ENCODE data around the gene TRIM54. TPM values are rescaled to one million over a fixed set of nuclear protein-coding genes. Genes with fewer than 3 reads are reported as not detected.

The TRIM54 gene
- total and polyA plus RNA-seq, 2 donors (not counting 3 experiments of a cell fraction or from before 2014, with no cell fraction given): 0.51 to 1.7 TPM

- DNase-seq (ENCODE audit: low read depth, low spot score) (no peak), FAIRE-seq (no peak)
- TF ChIP-seq GATA2 (IDR thresholded peaks at IDR 0.05; ENCODE audit: insufficient read depth, insufficient read length, low read depth, low read length) (no peak), FOS (IDR thresholded peaks at IDR 0.05; ENCODE audit: borderline replicate concordance, insufficient read depth, low read length) (no peak), POLR2A (IDR thresholded peaks at IDR 0.05; ENCODE audit: low read depth, low read length) (no peak), POLR2AphosphoS5 (IDR thresholded peaks at IDR 0.05; ENCODE audit: insufficient read depth, low read depth, low read length) (no peak), MYC (IDR thresholded peaks at IDR 0.05; ENCODE audit: low read depth, low read length) (no peak)
- Histone ChIP-seq H3K36me3 (ENCODE audit: control insufficient read depth in 2 of 2, extremely low read depth in 1 of 2, insufficient read depth in 2 of 2, low read length in 2 of 2) (no peaks in the 10 kb centered on the region), H3K4me2 (ENCODE audit: insufficient read depth, low read length) (no peak overlapping the region), H3K27ac (ENCODE audit: insufficient read depth, low read depth, low read length) (no peak overlapping the region), H4K20me1 (replicated peaks; ENCODE audit: control insufficient read depth, extremely low read depth, insufficient read depth, low read length) (peaks cover 3% of the 10 kb centered on the region), H3K9me1 (replicated peaks; ENCODE audit: control insufficient read depth, extremely low read depth, insufficient read depth, low read length) (no peaks in the 10 kb centered on the region), H3K9ac (replicated peaks; ENCODE audit: extremely low read depth, insufficient read depth, low read length) (no peak overlapping the region), H3K79me2 (ENCODE audit: control insufficient read depth, insufficient read depth, low read length) (peaks cover 85% of the 10 kb centered on the region), H3K4me1 (ENCODE audit: control insufficient read depth, extremely low read depth, insufficient read depth, low read length) (peaks cover 3% of the 10 kb centered on the region), H3K9me3 (replicated peaks; ENCODE audit: control insufficient read depth, insufficient read depth, low read length) (no peaks in the 10 kb centered on the region), H2AFZ (ENCODE audit: low read depth, low read length) (no peak overlapping the region), H3K27me3 (ENCODE audit: control insufficient read depth in 2 of 2, insufficient read depth in 2 of 2, low read length in 2 of 2) (no peaks in the 10 kb centered on the region), H3K4me3 (replicated peaks in 1 of 3; ENCODE audit: insufficient read depth in 1 of 3, low read depth in 1 of 3, low read length in 3 of 3) (no peak overlapping the region)
- dilution Hi-C loops (cut with MboI; ENCODE audit: extremely low pct_ligation_motif_present, low sequenced_read_pairs) (no loop called here), intact Hi-C loops (cut with micrococcal nuclease) (no loop called here)
- POLR2A ChIA-PET: no interaction called here
- CTCF ChIA-PET: no interaction called here
- no TSS peak for BruUV-seq (replicated peaks)
Measured at GRCh38 chr2:27350106-27350693, 68.0 kb downstream of the TRIM54 start.

DNA sequence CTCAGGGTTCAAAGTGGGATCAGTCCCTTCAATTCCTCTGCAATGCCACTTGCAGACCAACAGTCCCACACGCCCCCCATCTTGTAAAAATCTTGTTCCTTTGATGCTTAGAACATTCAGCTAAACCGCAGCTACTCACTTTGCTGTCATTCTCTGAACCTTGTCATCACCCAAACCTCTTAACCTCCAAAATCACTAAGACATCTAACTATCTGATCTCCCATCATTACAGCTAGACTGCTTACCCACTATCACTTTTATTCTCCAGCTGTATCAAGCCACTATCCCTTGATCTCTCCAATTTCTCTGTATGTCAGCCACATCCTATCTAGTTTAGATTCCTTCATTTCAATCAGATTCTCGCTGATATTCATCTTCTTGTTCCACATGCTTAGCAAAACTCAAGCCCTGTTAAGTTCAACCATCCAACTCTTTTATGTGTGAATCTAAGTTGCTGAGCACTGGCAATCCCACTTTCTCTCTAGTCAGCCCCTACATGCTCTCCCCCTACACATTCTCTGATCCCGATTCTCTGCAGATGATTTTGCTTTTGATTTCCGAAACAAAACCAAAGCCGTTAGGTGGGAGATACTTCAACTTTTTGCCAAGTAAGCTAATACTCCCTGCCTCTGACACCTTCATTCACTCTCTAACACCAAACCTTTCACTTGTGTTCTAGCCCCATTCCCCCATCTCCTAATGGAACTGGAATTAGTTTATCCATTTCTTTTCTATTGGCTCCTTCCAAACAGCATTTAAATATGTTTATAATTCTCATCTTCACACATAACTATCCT, 69.8 kb downstream of the TRIM54 start:
- dilution Hi-C loops (cut with MboI; ENCODE audit: extremely low pct_ligation_motif_present, low sequenced_read_pairs) (no loop called here), intact Hi-C loops (cut with micrococcal nuclease) (no loop called here)
- Histone ChIP-seq H3K4me3 (replicated peaks in 1 of 3; ENCODE audit: insufficient read depth in 1 of 3, low read depth in 1 of 3, low read length in 3 of 3) (no peak overlapping the region), H3K4me1 (ENCODE audit: control insufficient read depth, extremely low read depth, insufficient read depth, low read length) (peaks cover 10% of the 10 kb centered on the region), H2AFZ (ENCODE audit: low read depth, low read length) (no peak overlapping the region), H3K4me2 (ENCODE audit: insufficient read depth, low read length) (no peak overlapping the region), H3K36me3 (ENCODE audit: control insufficient read depth in 2 of 2, extremely low read depth in 1 of 2, insufficient read depth in 2 of 2, low read length in 2 of 2) (no peaks in the 10 kb centered on the region), H3K9ac (replicated peaks; ENCODE audit: extremely low read depth, insufficient read depth, low read length) (no peak overlapping the region), H3K9me1 (replicated peaks; ENCODE audit: control insufficient read depth, extremely low read depth, insufficient read depth, low read length) (no peaks in the 10 kb centered on the region), H4K20me1 (replicated peaks; ENCODE audit: control insufficient read depth, extremely low read depth, insufficient read depth, low read length) (peaks cover 3% of the 10 kb centered on the region), H3K9me3 (replicated peaks; ENCODE audit: control insufficient read depth, insufficient read depth, low read length) (no peaks in the 10 kb centered on the region), H3K79me2 (ENCODE audit: control insufficient read depth, insufficient read depth, low read length) (peaks cover 81% of the 10 kb centered on the region), H3K27me3 (ENCODE audit: control insufficient read depth in 2 of 2, insufficient read depth in 2 of 2, low read length in 2 of 2) (no peaks in the 10 kb centered on the region), H3K27ac (ENCODE audit: insufficient read depth, low read depth, low read length) (no peak overlapping the region)
- FAIRE-seq: no peak
- TF ChIP-seq EZH2 (IDR thresholded peaks at IDR 0.05; ENCODE audit: borderline replicate concordance, low read depth, low read length, severe bottlenecking) (no peak), MAX (IDR thresholded peaks at IDR 0.05; ENCODE audit: insufficient read depth, insufficient read length) (no peak), FOS (IDR thresholded peaks at IDR 0.05; ENCODE audit: borderline replicate concordance, insufficient read depth, low read length) (no peak), MYC (IDR thresholded peaks at IDR 0.05; ENCODE audit: low read depth, low read length) (no peak), POLR2AphosphoS5 (IDR thresholded peaks at IDR 0.05; ENCODE audit: insufficient read depth, low read depth, low read length) (no peak), JUN (IDR thresholded peaks at IDR 0.05; ENCODE audit: borderline replicate concordance, insufficient read depth, insufficient read length, low read depth) (no peak), CTCF (IDR thresholded peaks at IDR 0.05; ENCODE audit: extremely low read depth in 1 of 2, insufficient read depth in 1 of 2, low read depth in 1 of 2, low read length in 2 of 2) (no peak), GATA2 (IDR thresholded peaks at IDR 0.05; ENCODE audit: insufficient read depth, insufficient read length, low read depth, low read length) (no peak), POLR2A (IDR thresholded peaks at IDR 0.05; ENCODE audit: low read depth, low read length) (no peak)
- POLR2A ChIA-PET: no interaction called here
- BruUV-seq (replicated peaks): no TSS peak
- CTCF ChIA-PET: interaction anchor here (1.3 to 2.1 kb wide), 2 partner anchors 19 to 23 kb away, joined by 3 to 5 read pairs; no protein-coding TSS in a partner anchor
- DNase-seq (ENCODE audit: low read depth, low spot score): no peak
